ENCODE measurements around the gene BABAM2.

- TF ChIP-seq, protein P1, sequence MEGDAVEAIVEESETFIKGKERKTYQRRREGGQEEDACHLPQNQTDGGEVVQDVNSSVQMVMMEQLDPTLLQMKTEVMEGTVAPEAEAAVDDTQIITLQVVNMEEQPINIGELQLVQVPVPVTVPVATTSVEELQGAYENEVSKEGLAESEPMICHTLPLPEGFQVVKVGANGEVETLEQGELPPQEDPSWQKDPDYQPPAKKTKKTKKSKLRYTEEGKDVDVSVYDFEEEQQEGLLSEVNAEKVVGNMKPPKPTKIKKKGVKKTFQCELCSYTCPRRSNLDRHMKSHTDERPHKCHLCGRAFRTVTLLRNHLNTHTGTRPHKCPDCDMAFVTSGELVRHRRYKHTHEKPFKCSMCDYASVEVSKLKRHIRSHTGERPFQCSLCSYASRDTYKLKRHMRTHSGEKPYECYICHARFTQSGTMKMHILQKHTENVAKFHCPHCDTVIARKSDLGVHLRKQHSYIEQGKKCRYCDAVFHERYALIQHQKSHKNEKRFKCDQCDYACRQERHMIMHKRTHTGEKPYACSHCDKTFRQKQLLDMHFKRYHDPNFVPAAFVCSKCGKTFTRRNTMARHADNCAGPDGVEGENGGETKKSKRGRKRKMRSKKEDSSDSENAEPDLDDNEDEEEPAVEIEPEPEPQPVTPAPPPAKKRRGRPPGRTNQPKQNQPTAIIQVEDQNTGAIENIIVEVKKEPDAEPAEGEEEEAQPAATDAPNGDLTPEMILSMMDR (IDR thresholded peaks at IDR 0.05), result no peak
- TF ChIP-seq POLR2AphosphoS5 (IDR thresholded peaks at IDR 0.05; ENCODE audit: insufficient read depth in 1 of 2, low read depth in 1 of 2), result no peak
Observed at GRCh38 chr2:28169492-28169891, 279.0 kb downstream of the BABAM2 start.

All from vagina (tissue), 2 donors.